Medulla oblongata (tissue), 1 donor: ENCODE data around the gene ST3GAL2.
"Not testable (repeated sequence)": the region's sequence is repeated elsewhere in the genome, so short reads cannot be mapped to it uniquely, and the experiment has no call there.

Experiments used
- DNase-seq: peaks from one replicate; pipeline ENCODE4 v3.0.0-alpha.2; 2015; ENCODE audit errors: extremely low spot score

Gene ST3GAL2

GRCh38 chr16:70386289-70386986 is 52.5 kb downstream of the ST3GAL2 start:
- not testable (repeated sequence) for DNase-seq

GRCh38 chr16:70383421-70383960 is 55.4 kb downstream of the ST3GAL2 start:
- DNase-seq: no peak

- no peak for DNase-seq
Measured at GRCh38 chr16:70381604-70382342, 57.1 kb downstream of the ST3GAL2 start.

- DNase-seq: peak; percentile 99
Measured at GRCh38 chr16:70380919-70381603, 57.8 kb downstream of the ST3GAL2 start.

- peak; percentile 17 for DNase-seq
Measured at GRCh38 chr16:70380248-70380918, 58.5 kb downstream of the ST3GAL2 start.

GRCh38 chr16:70378869-70379493 is 59.9 kb downstream of the ST3GAL2 start:
- no peak for DNase-seq

- DNase-seq: no peak
Measured at GRCh38 chr16:70377782-70378181, 61.1 kb downstream of the ST3GAL2 start.

GRCh38 chr16:70375636-70376611 is 63.0 kb downstream of the ST3GAL2 start:
- DNase-seq: no peak

- DNase-seq: no peak
Measured at GRCh38 chr16:70374213-70374612, 64.7 kb downstream of the ST3GAL2 start.

- no peak for DNase-seq
Measured at GRCh38 chr16:70372921-70373728, 65.8 kb downstream of the ST3GAL2 start.

GRCh38 chr16:70370924-70371323 is 68.0 kb downstream of the ST3GAL2 start:
- DNase-seq: no peak

GRCh38 chr16:70370145-70370544 is 68.8 kb downstream of the ST3GAL2 start:
- not testable (repeated sequence) for DNase-seq

- no peak for DNase-seq
Measured at GRCh38 chr16:70364399-70364798, 74.5 kb downstream of the ST3GAL2 start.

GRCh38 chr16:70359552-70359951 is 79.3 kb downstream of the ST3GAL2 start:
- DNase-seq: no peak

GRCh38 chr16:70349783-70350182 is 89.1 kb downstream of the ST3GAL2 start:
- no peak for DNase-seq

- DNase-seq: no peak
Measured at GRCh38 chr16:70348991-70349390, 89.9 kb downstream of the ST3GAL2 start.

- no peak for DNase-seq
Measured at GRCh38 chr16:70345840-70346239, 93.1 kb downstream of the ST3GAL2 start.

- no peak for DNase-seq
Measured at GRCh38 chr16:70342016-70342415, 96.9 kb downstream of the ST3GAL2 start.

GRCh38 chr16:70341600-70341999 is 97.3 kb downstream of the ST3GAL2 start:
- DNase-seq: no peak
